ENCODE results near the gene XPC.
"Not testable (repeated sequence)": the region's sequence is repeated elsewhere in the genome, so short reads cannot be mapped to it uniquely, and the experiment has no call there.

XPC gene

DNA sequence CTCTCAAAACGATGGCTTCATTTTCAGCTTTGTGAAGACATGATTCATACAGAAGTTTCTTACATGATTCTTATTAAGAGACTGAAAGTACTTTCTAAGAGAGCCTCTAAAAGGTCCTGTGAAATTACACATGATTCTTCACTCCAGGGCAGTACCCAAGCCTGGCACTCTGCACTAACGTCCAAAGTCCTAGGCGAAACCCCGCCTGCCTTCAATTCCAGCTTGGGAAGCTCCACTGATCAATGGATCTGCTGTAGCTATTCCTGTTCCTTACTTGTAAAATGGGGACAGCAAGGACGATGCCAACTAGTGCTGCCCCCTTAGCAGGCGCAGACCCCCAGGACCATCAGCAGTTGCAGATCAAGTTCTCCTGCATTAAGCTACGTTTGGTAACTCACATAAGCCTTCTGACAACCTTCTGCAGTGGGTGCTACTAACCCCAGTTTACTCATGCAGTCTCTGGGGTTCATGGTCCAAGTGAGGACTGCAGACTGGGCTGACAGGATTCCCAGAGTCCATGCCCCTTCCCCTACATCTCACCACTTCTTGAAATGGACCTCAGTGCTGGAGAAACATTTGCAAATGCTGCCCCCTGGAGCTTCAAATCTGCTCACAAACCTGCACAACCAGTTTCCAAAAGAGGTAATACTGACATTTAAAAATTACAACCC, 64.3 kb downstream of the XPC start:
- H3K4me3 ChIP-seq, result no peak overlapping the region

DNA sequence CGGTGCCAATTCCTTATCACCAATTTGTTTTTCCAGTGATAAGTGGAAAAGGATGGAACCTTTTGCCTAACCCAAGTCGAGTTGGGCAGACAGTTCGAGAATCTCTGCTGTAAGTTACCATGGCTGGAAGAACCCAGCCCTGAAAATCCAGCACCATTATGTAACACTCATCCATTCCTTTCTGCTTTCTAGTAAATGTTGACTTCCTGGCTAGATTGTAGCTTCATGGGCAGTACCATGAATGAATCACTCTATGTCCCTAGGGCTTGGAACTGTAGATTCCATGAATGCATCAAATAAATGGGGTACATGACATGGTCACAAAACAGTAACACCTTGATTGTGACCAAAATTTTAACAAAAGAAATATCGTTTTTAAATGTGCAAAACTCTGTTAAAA, 67.7 kb downstream of the XPC start:
- no peak for DNase-seq
- Histone ChIP-seq H3K27ac (no peak overlapping the region), H3K4me1 (no peaks in the 10 kb centered on the region), H3K4me3 (no peak overlapping the region), H3K9me3 (no peaks in the 10 kb centered on the region), H3K36me3 (peaks cover 31 to 49% (median 46%) of the 10 kb centered on the region in 3 donors), H3K27me3 (no peaks in the 10 kb centered on the region)
- intact Hi-C loops (cut with DNase I; ENCODE audit: low total_unique reads), result no loop called here
- TF ChIP-seq, protein P1, sequence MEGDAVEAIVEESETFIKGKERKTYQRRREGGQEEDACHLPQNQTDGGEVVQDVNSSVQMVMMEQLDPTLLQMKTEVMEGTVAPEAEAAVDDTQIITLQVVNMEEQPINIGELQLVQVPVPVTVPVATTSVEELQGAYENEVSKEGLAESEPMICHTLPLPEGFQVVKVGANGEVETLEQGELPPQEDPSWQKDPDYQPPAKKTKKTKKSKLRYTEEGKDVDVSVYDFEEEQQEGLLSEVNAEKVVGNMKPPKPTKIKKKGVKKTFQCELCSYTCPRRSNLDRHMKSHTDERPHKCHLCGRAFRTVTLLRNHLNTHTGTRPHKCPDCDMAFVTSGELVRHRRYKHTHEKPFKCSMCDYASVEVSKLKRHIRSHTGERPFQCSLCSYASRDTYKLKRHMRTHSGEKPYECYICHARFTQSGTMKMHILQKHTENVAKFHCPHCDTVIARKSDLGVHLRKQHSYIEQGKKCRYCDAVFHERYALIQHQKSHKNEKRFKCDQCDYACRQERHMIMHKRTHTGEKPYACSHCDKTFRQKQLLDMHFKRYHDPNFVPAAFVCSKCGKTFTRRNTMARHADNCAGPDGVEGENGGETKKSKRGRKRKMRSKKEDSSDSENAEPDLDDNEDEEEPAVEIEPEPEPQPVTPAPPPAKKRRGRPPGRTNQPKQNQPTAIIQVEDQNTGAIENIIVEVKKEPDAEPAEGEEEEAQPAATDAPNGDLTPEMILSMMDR (IDR thresholded peaks at IDR 0.05), result no peak

More for the DNA sequence above, 64.3 kb downstream of the XPC start:
- Histone ChIP-seq H3K9me3 (no peaks in the 10 kb centered on the region), H3K4me1 (no peaks in the 10 kb centered on the region), H3K27me3 (no peaks in the 10 kb centered on the region), H3K27ac (no peak overlapping the region), H3K36me3 (peaks cover 39 to 57% (median 56%) of the 10 kb centered on the region in 3 donors)
- intact Hi-C loops (cut with DNase I; ENCODE audit: low total_unique reads), result no loop called here
- DNase-seq, result no peak
- TF ChIP-seq, protein P1 (IDR thresholded peaks at IDR 0.05), result no peak

DNA sequence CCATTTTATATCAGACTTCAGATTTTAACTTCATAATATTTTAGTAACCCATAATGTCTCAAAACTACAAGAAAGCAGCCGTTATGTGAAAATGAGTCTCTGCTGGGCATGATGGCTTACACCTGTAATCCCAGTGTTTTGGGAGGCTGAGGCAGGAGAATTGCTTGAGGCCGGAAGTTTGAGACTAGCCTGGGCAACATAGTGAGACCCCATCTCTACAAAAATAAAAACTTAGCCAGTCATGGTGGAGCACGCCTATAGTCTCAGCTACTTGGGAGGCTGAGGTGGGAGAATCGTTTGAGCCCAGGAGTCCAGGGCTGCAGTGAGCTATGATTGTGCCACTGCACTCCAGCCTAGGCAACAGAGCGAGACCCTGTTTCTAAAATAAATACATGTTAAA, 68.6 kb downstream of the XPC start:
- not testable (repeated sequence) for H3K27ac ChIP-seq, H3K4me1 ChIP-seq, DNase-seq, H3K9me3 ChIP-seq, H3K27me3 ChIP-seq, H3K4me3 ChIP-seq
- peaks cover 22 to 40% (median 37%) of the 10 kb centered on the region in 3 donors for H3K36me3 ChIP-seq
- intact Hi-C loops (cut with DNase I; ENCODE audit: low total_unique reads), result loop anchor here (10.0 kb wide), 1 partner anchor 205 kb away; no protein-coding TSS in a partner anchor

DNA sequence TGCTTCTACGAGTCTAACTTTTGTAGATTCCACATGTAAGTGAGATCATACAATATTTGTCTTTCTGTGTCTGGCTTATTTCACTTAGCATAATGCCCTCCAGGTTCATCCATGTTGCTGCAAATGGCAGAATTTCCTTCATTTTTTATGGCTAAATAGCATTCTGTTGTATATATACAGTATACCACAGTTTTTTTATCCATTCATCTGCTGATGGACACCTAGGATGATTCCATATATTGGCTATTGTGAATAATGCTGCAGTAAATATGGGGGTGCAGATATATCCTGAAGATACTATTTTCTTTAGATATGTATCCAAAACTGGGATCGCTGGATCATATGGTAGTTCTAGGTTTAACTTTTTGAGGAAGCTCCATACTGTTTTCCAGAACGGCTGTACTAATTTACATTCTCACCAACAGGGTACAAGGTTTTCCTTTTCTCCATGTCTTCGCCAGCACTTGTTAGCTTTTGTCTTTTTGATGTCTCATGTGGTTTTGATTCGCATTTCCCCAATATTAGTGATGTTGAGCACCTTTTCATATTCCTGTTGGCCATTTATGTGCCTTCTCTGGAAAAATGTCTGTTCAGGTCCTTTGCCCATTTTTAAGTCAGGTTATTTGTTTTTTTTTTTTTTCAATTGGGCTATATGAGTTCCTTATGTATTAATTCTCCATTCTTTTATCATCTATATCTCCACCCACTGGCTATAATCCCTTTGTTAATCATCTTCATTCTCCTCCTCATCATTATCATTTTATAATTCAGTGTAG, 80.6 kb downstream of the XPC start:
- intact Hi-C loops (cut with DNase I; ENCODE audit: low total_unique reads), result no loop called here
- H3K27ac ChIP-seq, result no peak overlapping the region
- H3K4me3 ChIP-seq, result no peak overlapping the region
- H3K36me3 ChIP-seq, result no peaks in the 10 kb centered on the region
- TF ChIP-seq, protein P1 (IDR thresholded peaks at IDR 0.05), result no peak
- no peaks in the 10 kb centered on the region for H3K4me1 ChIP-seq
- DNase-seq, result no peak
- peaks cover 0 to 10% (median 8%) of the 10 kb centered on the region in 3 donors for H3K9me3 ChIP-seq
- H3K27me3 ChIP-seq, result no peaks in the 10 kb centered on the region

DNA sequence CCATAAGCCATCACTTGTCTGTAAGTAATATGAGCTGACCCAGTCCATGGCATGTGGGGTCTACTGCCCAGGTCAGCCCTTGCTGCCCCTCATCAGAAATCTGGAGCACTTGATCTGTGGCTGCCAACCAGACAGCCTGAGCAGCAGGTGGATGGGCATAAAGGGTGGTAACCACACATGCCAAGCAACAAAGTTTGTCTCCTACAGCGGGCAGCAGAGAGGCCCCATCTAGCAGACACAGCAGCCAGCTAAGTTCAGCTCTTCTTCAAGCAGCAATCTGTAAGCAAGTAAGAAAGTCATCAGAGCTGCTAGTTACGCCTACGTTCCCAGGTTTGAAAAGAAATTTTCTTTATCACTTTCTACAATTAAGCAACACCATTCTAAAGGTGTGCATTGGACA, 81.7 kb downstream of the XPC start:
- Histone ChIP-seq H3K36me3 (no peaks in the 10 kb centered on the region), H3K27me3 (no peaks in the 10 kb centered on the region), H3K9me3 (peaks cover 0 to 10% (median 8%) of the 10 kb centered on the region in 3 donors), H3K27ac (no peak overlapping the region), H3K4me1 (no peaks in the 10 kb centered on the region), H3K4me3 (no peak overlapping the region)
- intact Hi-C loops (cut with DNase I; ENCODE audit: low total_unique reads), result no loop called here
- TF ChIP-seq, protein P1 (IDR thresholded peaks at IDR 0.05), result no peak
- DNase-seq, result no peak
